ENCODE data around the gene STK4. TPM values are rescaled to one million over a fixed set of nuclear protein-coding genes. Genes with fewer than 3 reads are reported as not detected.

The STK4 gene
- total RNA-seq, 1 donor from 2014 or later = 188 TPM

Other genes starting within 250 kb of the STK4 start
- 0.15 and 0.25 TPM in 2 replicates for gene KCNK15, start 220.6 kb upstream of the STK4 start, total RNA-seq
- not detected in 2 replicates for gene RIMS4, start 156.0 kb upstream of the STK4 start, total RNA-seq
- gene YWHAB, start 80.8 kb upstream of the STK4 start, total RNA-seq = 273 and 278 TPM in 2 replicates
- gene PABPC1L, start 56.5 kb upstream of the STK4 start, total RNA-seq = 51.8 and 53.6 TPM in 2 replicates
- gene TOMM34, start 6.1 kb upstream of the STK4 start, total RNA-seq = 22.2 and 22.3 TPM in 2 replicates
- 0.12 and 0.32 TPM in 2 replicates for gene KCNS1, start 134.6 kb downstream of the STK4 start, total RNA-seq
- gene WFDC5, start 148.7 kb downstream of the STK4 start, total RNA-seq = not detected in 2 replicates
- not detected in 2 replicates for gene WFDC12, start 158.0 kb downstream of the STK4 start, total RNA-seq
- gene PI3, start 208.4 kb downstream of the STK4 start, total RNA-seq = not detected in 2 replicates
- gene SEMG1, start 240.5 kb downstream of the STK4 start, total RNA-seq = not detected in 2 replicates